PC-3 (cell line): Measurements from ENCODE around the gene NRIP1. TPM values are rescaled to one million over a fixed set of nuclear protein-coding genes. Genes with fewer than 3 reads are reported as not detected.

ENCODE experiments used
- ATAC-seq: fragments of 200-7000 bp; cut with Tn5 transposase; 2 replicates; pipeline ENCODE4 v1.9.1; 2020; ENCODE audit warnings: mild to moderate bottlenecking, moderate library complexity
- BruUV-seq: library from RNA; stranded (reverse); fragments of 400-500 nt; replicated peaks from 2 replicates; lab custom pipeline; 2021; lab: Mats Ljungman, UMichigan
- CTCF ChIA-PET: fragments of 300-600 bp; sonication (Branson Sonifier 250); formaldehyde crosslinking; loops from one replicate; lab custom pipeline; 2022; ENCODE audit warnings: antibody characterized with exemption; lab: Charles Lee
- POLR2A ChIA-PET: fragments of 300-600 bp; sonication (Branson Sonifier 250); formaldehyde crosslinking; loops from one replicate; lab custom pipeline; 2022; ENCODE audit warnings: antibody characterized with exemption; ENCODE audit not compliant: unreplicated experiment; lab: Charles Lee
- DNase-seq: peaks from one replicate; pipeline ENCODE4 v3.0.0-alpha.2; 2015
- H2AFZ ChIP-seq: fragments of 300-600 bp; sonication (generic); 2 replicates; pipeline ENCODE4 v1.6.0; 2016; ENCODE audit warnings: antibody characterized with exemption, low read length
- H3F3A ChIP-seq: fragments of 300-600 bp; sonication (generic); one replicate; pipeline ENCODE4 v1.6.0; 2017; ENCODE audit warnings: antibody characterized with exemption, low read length, control low read depth, mild to moderate bottlenecking; ENCODE audit not compliant: unreplicated experiment
- H3K27ac ChIP-seq: fragments of 300-600 bp; sonication (generic); 2 replicates; pipeline ENCODE4 v1.5.1; 2016; ENCODE audit warnings: mild to moderate bottlenecking, low read length
- H3K27me3 ChIP-seq: fragments of 300-600 bp; sonication (generic); 2 replicates; pipeline ENCODE4 v1.6.1; 2016; ENCODE audit warnings: low read length, mixed read lengths
- H3K36me3 ChIP-seq: fragments of 300-600 bp; sonication (generic); 2 replicates; pipeline ENCODE4 v1.6.1; 2016; ENCODE audit warnings: low read depth, mixed run types, low read length, mixed read lengths
- H3K4me1 ChIP-seq: fragments of 300-600 bp; sonication (generic); 2 replicates; pipeline ENCODE4 v1.5.1; 2016; ENCODE audit warnings: low read length; ENCODE audit not compliant: insufficient read depth
- H3K4me2 ChIP-seq: fragments of 300-600 bp; sonication (generic); 2 replicates; pipeline ENCODE4 v1.6.0; 2016; ENCODE audit warnings: low read length
- H3K4me3 ChIP-seq: fragments of 300-600 bp; sonication (generic); 2 replicates; pipeline ENCODE4 v1.5.1; 2016; ENCODE audit warnings: mild to moderate bottlenecking, low read length, mixed read lengths
- H3K79me2 ChIP-seq: fragments of 300-600 bp; sonication (generic); 2 replicates; pipeline ENCODE4 v1.6.1; 2017; ENCODE audit warnings: low read length, mixed read lengths
- H3K9ac ChIP-seq: fragments of 300-600 bp; sonication (generic); 2 replicates; pipeline ENCODE4 v1.6.0; 2016; ENCODE audit warnings: mild to moderate bottlenecking, low read length
- H3K9me2 ChIP-seq: fragments of 300-600 bp; sonication (generic); replicated peaks from 2 replicates; pipeline ENCODE4 v1.6.1; 2016; ENCODE audit warnings: mixed run types, low read length, mixed read lengths
- H3K9me3 ChIP-seq: fragments of 300-600 bp; sonication (generic); 2 replicates; pipeline ENCODE4 v1.6.1; 2016; ENCODE audit warnings: low read length, mixed read lengths
- H4K20me1 ChIP-seq: fragments of 300-600 bp; sonication (generic); 2 replicates; pipeline ENCODE4 v1.6.1; 2016; ENCODE audit warnings: low read length, mixed read lengths
- EZH2 ChIP-seq: fragments of 300-600 bp; sonication (generic); IDR thresholded peaks from one replicate; pipeline ENCODE4 v1.6.1; 2017; ENCODE audit warnings: antibody characterized with exemption, mild to moderate bottlenecking, low read length; ENCODE audit not compliant: unreplicated experiment
- EZH2phosphoT487 ChIP-seq: fragments of 300-600 bp; sonication (generic); IDR thresholded peaks from 2 replicates; pipeline ENCODE4 v1.6.1; 2018; ENCODE audit warnings: mild to moderate bottlenecking, antibody characterized with exemption, low read length, borderline replicate concordance
- intact Hi-C: fragments of 100-400 bp; cut with micrococcal nuclease; formaldehyde crosslinking; loops from 2 replicates; pipeline ENCODE4 v1.9.0; 2023
- total RNA-seq: library from RNA; depleted of rRNA; stranded (reverse); fragments of >200 nt; gene quantifications from 2 replicates; pipeline ENCODE4 v1.2.3, GENCODE V29; 2014
- TF ChIP-seq, protein P1 (sequence below): fragments of 300-600 bp; sonication (generic); conservative IDR thresholded peaks from 2 replicates; pipeline ENCODE4 v1.5.1; 2017; ENCODE audit warnings: antibody characterized with exemption, low read depth, mild to moderate bottlenecking, low read length

The NRIP1 gene
- total RNA-seq, 1 experiment from 2014 or later = 69.2 TPM

DNA sequence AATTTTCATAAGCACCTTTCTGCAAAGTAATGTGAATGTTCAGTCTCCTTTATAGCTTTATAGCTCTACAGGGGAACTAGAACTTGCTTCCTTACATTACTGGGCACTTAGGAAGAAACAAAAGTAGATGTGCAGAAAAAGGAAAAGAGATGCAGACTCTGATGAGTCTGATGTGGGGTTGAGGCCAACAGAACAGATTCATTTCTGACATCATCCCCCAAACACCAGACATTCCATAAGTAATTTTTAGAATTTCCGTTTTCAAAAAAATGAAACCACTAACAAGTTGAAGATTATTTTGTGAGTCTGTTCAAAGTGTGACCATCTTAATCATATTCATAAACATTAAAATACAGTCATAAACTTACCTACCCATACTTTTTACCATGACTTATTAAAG, 96.0 kb downstream of the NRIP1 start:
- Histone ChIP-seq H3K4me1 (peaks cover 26% of the 10 kb centered on the region), H3F3A (peaks cover 2% of the 10 kb centered on the region), H3K27me3 (no peaks in the 10 kb centered on the region), H4K20me1 (no peaks in the 10 kb centered on the region), H3K79me2 (peaks cover 94% of the 10 kb centered on the region), H3K36me3 (peaks cover 54% of the 10 kb centered on the region), H3K9me3 (no peaks in the 10 kb centered on the region), H3K4me3 (no peak overlapping the region), H3K9ac (no peak overlapping the region), H3K9me2 (no peaks in the 10 kb centered on the region), H3K4me2 (no peak overlapping the region), H2AFZ (no peak overlapping the region), H3K27ac (no peak overlapping the region)
- intact Hi-C loops = no loop called here
- POLR2A ChIA-PET = no interaction called here
- CTCF ChIA-PET = no interaction called here
- TF ChIP-seq, protein P1, sequence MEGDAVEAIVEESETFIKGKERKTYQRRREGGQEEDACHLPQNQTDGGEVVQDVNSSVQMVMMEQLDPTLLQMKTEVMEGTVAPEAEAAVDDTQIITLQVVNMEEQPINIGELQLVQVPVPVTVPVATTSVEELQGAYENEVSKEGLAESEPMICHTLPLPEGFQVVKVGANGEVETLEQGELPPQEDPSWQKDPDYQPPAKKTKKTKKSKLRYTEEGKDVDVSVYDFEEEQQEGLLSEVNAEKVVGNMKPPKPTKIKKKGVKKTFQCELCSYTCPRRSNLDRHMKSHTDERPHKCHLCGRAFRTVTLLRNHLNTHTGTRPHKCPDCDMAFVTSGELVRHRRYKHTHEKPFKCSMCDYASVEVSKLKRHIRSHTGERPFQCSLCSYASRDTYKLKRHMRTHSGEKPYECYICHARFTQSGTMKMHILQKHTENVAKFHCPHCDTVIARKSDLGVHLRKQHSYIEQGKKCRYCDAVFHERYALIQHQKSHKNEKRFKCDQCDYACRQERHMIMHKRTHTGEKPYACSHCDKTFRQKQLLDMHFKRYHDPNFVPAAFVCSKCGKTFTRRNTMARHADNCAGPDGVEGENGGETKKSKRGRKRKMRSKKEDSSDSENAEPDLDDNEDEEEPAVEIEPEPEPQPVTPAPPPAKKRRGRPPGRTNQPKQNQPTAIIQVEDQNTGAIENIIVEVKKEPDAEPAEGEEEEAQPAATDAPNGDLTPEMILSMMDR = no peak
- TF ChIP-seq EZH2phosphoT487 (no peak), EZH2 (no peak)
- BruUV-seq = no TSS peak
- ATAC-seq (no peak), DNase-seq (no peak)

- ChIA-PET CTCF (no interaction called here), POLR2A (no interaction called here)
- H3K4me2 ChIP-seq = no peak overlapping the region
- peaks cover 26% of the 10 kb centered on the region for H3K4me1 ChIP-seq
- H3K4me3 ChIP-seq = no peak overlapping the region
- peaks cover 8% of the 10 kb centered on the region for H3F3A ChIP-seq
- no peaks in the 10 kb centered on the region for H3K27me3 ChIP-seq
- no TSS peak for BruUV-seq
- H3K36me3 ChIP-seq = peaks cover 56% of the 10 kb centered on the region
- H3K9ac ChIP-seq = no peak overlapping the region
- H3K79me2 ChIP-seq = peaks cover 96% of the 10 kb centered on the region
- no peaks in the 10 kb centered on the region for H3K9me2 ChIP-seq
- no peaks in the 10 kb centered on the region for H4K20me1 ChIP-seq
- no peak overlapping the region for H2AFZ ChIP-seq
- no peak for ATAC-seq
- no peaks in the 10 kb centered on the region for H3K9me3 ChIP-seq
- peak; percentile 44 for DNase-seq
- no peak overlapping the region for H3K27ac ChIP-seq
- TF ChIP-seq EZH2phosphoT487 (no peak), EZH2 (no peak)
- TF ChIP-seq, protein P1 = no peak
- intact Hi-C loops = no loop called here
These were observed 96.8 kb downstream of the NRIP1 start for GRCh38 chr21:14968029-14968428.

- CTCF ChIA-PET = no interaction called here
- no peak overlapping the region for H3K27ac ChIP-seq
- H3K27me3 ChIP-seq = no peaks in the 10 kb centered on the region
- POLR2A ChIA-PET = interaction anchor here (0.5 kb wide), 1 partner anchor 84 kb away, joined by 6 read pairs; no protein-coding TSS in a partner anchor
- peaks cover 8% of the 10 kb centered on the region for H3F3A ChIP-seq
- no peaks in the 10 kb centered on the region for H3K9me3 ChIP-seq
- intact Hi-C loops = no loop called here
- ATAC-seq (no peak), DNase-seq (no peak)
- peaks cover 76% of the 10 kb centered on the region for H3K79me2 ChIP-seq
- H3K9ac ChIP-seq = no peak overlapping the region
- no TSS peak for BruUV-seq
- no peaks in the 10 kb centered on the region for H4K20me1 ChIP-seq
- H3K4me2 ChIP-seq = no peak overlapping the region
- H3K36me3 ChIP-seq = peaks cover 57% of the 10 kb centered on the region
- TF ChIP-seq EZH2phosphoT487 = no peak
- TF ChIP-seq EZH2 = no peak
- TF ChIP-seq, protein P1 = no peak
- H2AFZ ChIP-seq = no peak overlapping the region
- no peaks in the 10 kb centered on the region for H3K9me2 ChIP-seq
- no peak overlapping the region for H3K4me3 ChIP-seq
- peaks cover 26% of the 10 kb centered on the region for H3K4me1 ChIP-seq
These were observed 100.2 kb downstream of the NRIP1 start for GRCh38 chr21:14964621-14965020.
